GM12872 (cell line): ENCODE data around the gene ADRM1.

Experiments
- TF ChIP-seq, protein P1 (sequence below): IDR thresholded peaks from 3 replicates; pipeline ENCODE4 v1.5.1; 2011; ENCODE audit warnings: low read depth, mild to moderate bottlenecking, low read length, moderate library complexity; ENCODE audit not compliant: insufficient read depth

ADRM1 gene

DNA sequence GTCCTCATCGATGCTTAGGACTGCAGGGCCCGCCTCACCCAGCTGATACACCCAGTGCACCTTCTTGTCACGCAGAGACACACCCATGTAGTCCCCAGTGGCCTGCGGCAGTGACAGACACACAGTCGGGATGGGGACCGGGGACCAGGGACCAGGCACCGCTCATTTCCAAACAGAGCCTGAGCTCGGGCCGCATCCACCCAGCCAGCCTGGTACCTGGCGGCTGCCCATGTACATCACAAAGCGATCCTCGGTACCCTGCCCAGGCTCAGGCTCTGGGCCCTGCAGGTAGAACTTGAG lies 11.5 kb downstream of the ADRM1 start:
- TF ChIP-seq, protein P1, sequence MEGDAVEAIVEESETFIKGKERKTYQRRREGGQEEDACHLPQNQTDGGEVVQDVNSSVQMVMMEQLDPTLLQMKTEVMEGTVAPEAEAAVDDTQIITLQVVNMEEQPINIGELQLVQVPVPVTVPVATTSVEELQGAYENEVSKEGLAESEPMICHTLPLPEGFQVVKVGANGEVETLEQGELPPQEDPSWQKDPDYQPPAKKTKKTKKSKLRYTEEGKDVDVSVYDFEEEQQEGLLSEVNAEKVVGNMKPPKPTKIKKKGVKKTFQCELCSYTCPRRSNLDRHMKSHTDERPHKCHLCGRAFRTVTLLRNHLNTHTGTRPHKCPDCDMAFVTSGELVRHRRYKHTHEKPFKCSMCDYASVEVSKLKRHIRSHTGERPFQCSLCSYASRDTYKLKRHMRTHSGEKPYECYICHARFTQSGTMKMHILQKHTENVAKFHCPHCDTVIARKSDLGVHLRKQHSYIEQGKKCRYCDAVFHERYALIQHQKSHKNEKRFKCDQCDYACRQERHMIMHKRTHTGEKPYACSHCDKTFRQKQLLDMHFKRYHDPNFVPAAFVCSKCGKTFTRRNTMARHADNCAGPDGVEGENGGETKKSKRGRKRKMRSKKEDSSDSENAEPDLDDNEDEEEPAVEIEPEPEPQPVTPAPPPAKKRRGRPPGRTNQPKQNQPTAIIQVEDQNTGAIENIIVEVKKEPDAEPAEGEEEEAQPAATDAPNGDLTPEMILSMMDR, result no peak

DNA sequence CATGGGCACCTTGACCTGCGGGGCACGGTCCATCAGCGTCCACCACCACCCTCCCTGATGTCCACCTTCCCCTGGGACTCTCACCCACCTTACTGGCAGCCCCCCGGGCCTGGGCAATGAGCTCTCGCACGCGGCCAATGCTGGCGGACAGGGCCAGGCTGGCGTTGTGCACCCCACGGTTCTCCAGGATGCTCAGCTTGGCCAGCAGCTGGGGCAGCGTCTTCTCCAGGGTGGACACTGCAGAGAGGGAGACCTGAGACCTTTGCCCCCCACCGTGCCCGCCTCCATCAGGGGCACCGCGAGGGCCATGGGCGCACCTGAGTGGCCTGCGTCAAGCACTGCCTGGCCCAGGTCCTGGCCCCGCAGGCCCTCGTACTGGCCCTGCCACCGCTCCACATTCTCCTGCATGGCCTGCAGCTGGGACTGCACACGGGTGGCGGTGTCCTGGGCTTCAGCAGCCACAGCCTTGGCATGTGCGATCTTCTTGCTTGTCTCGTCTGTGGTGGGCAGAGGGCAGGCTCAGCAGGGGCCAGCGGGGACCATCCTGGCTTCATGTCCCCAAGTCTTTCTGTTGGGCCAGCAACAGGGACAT lies 12.0 kb downstream of the ADRM1 start:
- TF ChIP-seq, protein P1, result no peak

DNA sequence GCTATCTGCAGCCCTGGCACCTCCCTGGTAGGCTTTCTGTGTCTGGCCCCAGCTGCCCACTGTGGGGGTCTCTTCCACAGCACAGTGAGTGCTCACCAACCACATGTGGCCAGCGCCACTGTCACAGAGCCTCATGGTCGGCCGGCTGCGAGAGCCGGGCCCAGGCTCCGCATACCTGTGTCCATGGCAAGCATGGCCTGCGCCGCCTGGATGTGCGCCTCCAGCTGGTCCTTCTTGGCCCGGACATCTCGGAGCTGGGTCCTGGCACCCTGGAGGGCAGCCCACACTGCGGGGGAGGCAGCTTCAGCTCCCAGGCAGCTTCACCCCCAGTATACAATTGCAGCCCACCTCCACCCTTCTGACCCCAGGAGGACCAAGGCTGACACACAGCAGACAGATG lies 13.0 kb downstream of the ADRM1 start:
- TF ChIP-seq, protein P1, result no peak

DNA sequence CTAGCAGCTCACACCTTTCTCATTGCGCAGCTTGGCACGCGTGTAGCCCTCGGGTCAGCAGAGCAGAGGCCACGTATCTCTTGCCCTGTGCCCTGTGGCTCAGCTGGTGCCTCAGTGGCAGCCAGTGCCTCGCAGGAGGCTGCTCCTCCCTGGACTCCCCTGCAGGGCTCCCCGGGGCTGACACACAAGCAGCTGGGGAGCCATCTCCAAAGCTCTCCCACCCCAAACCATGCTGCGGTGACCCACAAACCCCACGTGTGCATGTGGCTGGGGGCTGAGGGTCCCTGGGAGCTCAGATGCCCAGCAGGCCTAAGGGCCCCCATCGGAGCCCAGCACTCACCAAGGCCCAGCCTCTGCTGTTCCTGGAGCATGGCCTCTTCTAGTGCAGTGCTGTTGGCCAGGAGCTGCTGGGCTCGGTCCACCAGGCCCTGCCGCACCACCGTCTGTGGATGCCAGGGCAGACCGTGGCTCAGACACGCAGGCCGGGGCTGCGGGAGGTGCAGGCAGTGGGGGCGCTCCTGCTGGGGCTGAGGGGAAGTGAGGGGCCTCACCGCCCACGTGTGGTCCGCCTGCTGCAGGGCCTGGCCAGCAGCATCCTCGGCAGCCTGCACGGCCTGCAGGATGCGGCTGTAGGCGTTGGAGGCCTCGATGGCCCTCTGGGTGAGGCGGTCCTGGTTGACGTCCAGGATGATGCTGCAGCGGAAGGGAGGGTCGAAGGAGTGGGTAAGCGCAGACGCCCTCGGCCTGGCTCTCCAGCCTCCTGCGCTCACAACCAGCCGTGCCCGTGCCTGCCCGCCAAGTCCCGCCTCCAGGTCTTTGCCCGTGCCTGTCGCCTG lies 13.8 kb downstream of the ADRM1 start:
- TF ChIP-seq, protein P1, result no peak

DNA sequence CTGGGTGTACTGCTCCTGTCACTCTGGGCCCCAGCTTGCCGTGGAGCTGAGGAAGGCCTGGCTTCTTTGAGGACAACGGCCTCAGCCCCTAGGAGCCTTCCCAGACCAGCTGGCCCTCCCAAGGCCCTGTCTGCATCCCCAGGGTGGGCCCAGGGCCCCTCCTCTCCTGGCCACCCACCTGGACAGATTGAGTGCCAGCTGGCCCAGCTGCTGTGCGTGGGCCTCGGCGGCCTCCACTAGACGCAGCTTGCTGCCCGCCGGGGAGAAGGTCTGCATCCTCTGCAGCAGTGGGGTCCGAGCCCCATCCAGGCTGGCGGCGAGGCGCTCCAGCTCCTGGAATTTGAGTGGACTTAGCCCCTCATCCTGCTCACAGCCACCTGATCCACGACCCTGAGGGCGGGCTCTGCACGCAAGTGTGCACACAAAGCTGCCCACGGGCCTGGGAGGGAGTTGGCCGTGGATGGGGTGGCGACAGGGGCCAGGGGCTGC lies 14.4 kb downstream of the ADRM1 start:
- TF ChIP-seq, protein P1, result no peak

DNA sequence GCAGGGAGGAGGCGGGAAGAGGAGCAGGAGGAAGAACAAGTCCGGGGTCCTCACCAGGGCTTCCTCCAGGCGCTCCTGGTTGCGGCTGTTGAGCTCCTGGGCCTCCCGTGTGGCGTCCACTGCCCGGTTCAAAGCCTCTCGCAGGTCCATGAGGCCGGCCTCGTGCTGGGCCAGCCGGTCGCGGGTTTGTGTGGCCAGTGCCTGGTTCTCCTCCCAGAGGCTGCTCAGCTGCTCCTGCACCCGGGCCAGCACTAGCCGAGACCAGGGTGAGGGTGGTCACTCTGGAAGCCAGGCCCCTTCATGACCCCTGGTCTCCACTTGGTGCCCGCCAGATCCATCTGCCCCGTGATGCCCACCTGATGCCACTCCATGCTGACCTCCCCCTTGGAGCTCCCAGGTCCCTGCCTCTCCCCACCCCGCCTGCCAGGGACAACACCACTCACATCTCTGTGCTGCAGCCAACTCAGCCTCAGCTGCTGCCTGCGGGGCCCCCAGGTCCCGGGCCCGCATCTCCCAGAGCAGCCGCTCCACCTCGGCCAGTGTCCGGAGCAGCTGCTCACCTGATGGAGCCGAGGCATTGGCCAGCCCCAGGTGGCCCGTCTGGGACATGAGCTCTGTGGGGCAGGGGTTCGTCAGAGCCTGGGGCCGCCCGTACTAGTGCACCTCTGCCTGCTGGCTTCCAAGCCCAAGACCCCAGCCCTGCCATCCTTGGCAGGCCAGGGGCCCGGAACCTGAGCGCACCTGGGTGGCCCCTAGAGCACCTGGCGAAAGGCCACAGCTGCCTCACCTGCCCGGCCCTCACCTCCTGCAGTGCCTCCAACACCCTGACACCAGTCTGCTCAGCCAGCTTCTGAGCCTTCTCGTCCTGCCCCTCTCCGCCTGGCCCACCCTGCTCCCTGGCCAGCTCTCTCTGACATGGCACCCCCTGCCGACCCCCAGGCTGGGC lies 15.9 kb downstream of the ADRM1 start:
- TF ChIP-seq, protein P1, result no peak

DNA sequence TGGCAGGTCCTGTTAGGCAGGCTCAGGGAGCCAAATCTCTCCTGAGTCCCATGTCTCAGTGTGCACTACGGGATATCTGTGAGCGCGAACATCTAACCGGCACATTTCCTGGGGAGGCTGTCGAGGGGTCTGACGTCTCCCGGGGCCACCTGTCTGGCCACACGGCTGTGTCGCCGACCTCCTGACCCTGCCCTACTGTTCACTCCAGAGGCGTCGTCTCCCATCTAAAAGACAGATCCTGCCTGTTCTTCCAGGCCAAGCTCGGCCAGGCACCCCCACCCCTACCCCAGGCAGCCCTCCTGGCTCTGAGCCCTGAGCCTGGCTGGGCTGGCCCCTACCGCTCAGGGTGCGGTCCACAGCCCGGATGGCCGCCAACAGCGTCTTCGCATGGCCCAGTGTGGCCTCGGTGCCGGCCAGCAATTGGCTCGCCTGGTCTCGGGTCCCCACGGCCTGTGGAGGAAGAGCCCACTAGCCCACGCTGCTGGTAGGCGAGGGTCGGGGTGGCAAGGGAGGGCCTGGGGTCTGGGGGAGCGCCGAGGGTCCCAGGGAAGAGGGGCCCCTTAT lies 16.6 kb downstream of the ADRM1 start:
- TF ChIP-seq, protein P1, result no peak
